ENCODE measurements around the gene IFNGR2. TPM values are rescaled to one million over a fixed set of nuclear protein-coding genes. Genes with fewer than 3 reads are reported as not detected.
"Not testable (repeated sequence)": the region's sequence is repeated elsewhere in the genome, so short reads cannot be mapped to it uniquely, and the experiment has no call there.

IFNGR2 gene
- total RNA-seq, 1 experiment from 2014 or later: 99.0 TPM

DNA sequence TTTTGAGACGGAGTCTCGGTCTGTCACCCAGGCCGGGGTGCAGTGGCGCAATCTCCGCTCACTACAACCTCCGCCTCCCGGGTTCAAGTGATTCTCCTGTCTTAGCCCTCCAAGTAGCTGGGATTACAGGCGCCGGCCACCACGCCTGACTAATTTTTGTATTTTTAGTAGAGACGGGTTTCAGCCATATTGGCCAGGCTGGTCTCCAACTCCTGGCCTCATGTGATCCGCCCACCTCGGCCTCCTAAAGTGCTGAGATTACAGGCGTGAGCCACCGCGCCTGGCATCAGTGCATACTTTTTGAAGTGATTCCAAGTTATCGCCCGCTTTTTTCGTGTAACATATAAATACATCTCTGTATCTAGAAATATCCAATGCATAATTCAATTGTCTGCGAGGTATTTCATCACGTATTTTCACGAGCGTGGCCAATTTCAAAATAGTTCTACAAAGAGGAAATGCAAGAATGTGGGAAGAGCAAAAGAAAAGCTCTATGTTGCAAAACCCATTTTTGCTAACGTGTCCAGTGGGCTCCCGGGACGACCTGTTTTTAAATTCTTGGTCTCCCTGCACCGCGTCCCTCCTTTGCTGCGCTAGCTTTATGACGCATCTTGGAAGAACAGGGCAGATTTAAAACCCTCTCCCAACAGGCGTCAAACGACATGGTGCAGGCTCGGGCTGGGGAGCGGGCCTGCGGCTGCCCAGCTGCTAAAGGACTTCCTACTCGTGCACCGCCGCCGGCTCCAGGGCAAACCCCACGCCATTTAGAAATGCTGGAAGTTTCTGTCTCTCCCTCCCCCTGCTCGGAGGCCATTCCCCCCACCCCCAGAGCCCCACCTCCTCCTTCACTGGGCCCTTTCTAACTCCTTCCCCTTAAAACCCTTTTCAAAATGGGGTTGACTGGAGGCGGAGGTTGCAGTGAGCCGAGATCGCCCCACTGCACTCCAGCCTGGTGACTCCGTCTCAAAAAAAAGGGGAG, 923 bp upstream of the IFNGR2 start:
- DNase-seq (ENCODE audit: low read depth): peak; percentile 75

DNA sequence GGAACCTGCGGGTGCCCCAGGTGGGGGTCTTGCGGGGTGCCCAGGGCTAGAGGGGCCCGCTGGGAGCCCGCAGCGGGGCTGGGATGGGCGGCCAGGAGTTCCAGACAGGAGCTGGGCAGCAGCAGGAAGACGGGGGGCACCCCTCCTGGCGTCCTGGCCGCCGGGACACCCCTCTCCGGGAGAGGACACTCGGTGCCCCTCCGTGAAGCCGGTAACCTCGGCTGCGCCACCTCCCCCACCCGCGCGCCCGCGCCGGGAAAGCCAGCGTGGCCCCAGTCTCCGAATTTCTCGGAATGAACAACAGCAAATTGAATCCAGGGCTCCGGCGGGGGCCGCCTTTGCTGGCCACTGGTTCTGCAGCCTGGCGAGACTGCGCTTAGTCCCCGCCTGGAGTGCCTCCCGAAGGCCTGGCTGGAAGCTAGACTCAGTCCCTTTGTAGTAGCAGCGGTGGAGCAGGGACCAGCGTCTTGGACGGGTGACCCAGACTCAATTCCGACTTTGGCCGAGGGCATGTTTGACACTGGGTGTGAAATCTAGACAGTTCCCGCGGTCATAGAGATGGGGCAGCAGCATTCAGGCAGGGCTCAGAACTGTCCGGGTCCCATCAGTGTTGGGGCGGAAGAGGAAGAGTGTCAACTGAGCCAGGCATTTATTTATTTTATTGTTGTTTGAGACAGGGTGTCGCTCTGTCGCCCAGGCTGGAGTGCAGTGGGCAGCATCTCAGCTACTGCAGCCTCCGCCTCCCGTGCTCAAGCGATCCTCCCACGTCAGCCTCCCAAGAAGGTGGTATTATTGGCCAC, 773 bp downstream of the IFNGR2 start:
- peak; percentile 55 for DNase-seq (ENCODE audit: low read depth)

DNA sequence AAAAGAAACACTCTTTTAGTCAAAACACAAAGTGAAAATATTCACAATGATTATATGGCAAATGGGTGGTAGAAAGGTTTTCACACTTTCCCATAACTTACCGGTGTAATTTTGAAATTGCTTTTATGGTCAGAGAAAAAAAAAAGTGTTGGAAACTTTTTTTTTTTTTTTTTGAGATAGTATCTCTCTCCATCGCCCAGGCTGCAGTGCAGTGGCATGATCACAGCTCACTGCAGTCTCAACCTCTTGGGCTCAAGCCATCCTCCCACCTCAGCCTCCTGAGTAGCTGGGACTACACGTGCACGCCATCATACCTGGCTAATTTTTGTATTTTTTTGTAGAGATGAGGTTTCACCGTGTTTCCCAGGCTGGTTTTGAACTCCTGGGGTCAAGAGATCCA, 3.3 kb downstream of the IFNGR2 start:
- DNase-seq (ENCODE audit: low read depth): no peak

DNA sequence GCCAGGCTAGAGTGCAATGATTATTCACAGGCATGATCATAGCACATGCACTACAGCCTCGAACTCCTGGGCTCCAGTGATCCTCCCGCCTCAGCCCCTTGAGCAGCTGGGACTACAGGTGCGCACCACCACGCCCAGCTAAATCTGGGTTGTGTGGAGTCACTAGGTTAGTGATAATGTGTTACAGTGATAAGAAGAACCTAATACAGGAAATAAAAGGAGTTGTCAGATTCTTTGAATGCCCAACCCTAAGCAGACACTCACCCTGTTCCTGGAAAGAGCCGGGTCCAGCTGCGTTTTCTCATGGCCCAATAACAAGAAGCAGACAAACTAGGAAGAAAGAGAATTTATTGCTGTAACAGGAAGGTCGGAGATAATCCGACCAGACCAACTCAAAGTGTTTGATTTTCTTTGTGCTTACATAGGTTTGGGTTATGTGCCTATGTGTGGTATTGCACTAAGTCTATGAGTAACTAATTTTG, 8.8 kb downstream of the IFNGR2 start:
- DNase-seq (ENCODE audit: low read depth): no peak

DNA sequence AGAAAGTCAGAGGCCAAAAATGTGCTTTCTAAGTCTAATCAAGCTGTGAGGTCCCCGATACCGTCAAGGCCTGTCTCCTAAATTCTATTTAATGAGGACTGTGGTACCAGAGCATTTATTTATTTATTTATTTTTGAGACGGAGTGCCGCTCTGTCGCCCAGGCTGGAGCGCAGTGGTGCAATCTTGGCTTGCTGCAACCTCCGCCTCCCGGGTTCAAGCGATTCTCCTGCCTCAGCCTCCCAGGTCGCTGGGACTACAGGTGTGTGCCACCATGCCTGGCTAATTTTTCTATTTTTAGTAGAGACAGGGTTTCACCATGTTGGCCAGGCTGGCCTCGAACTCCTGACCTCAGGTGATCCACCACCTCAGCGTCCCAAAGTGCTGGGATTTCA, 9.2 kb downstream of the IFNGR2 start:
- DNase-seq (ENCODE audit: low read depth): not testable (repeated sequence)

DNA sequence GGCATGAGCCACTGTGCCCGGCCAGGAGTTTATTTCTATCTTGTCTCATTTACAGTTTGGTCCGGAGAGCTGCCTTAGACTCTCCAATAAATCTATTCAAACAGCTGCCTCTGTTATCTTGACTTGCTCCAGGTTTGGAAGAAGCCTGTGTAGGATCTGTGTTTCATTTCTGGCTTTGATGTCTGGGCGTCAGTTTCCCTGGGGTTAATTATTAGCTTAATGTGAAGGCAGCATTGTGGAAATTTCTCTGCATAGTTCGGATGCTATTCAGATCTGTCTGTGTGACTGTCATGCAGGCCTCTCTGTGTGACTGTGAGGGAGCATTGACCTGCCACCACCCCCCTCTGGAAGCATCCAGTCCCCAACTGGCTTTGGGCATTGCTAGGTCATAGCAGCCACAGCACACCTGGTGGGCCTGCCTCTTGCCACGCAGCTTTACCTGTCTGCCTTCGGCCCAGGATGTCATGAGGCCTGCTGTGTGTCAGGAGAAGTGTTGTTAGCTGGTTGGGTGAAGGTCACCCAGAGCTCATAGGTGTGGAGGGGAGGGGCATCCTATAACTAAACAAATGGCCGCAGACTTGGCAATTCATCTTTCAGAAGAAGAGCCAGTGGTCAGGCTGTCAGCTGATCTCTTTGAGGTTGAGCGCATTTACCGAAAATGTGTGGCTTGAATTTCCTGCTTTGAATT, 9.8 kb downstream of the IFNGR2 start:
- DNase-seq (ENCODE audit: low read depth): no peak

DNA sequence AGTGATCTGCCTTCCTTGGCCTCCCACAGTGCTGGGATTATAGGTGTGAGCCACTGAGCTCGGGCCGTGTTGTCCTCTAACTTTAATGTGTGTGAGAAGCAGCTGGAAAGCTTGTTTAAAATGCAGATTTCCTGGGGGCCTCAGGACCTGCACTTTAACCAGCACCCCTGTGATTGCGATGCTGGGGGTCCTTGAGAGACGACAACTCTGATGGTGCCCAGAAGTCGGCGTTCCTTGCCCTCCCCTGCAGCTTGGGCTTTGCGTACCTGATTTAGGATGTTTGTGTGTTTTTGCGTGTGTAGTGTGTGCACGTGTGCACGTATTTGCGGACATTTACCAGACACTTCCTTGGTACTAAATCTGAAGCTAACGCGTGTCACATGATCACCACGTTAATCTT, 10.9 kb downstream of the IFNGR2 start:
- DNase-seq (ENCODE audit: low read depth): no peak

DNA sequence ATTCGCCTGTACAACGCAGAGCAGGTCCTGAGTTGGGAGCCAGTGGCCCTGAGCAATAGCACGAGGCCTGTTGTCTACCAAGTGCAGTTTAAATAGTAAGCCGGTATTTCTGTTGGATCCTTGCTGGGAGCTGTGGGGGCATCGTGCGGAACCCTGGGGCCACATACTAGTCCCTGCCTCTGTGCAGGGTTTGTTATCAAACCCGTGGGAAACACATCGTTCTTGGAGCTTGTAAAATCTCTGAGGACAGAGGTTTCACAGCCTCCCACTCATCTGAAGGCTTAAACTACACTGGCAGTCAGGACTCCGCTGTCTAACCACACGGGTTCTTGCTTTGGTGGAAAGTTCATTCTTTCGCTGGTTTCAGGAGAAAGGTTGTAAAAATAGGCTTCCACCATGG, 11.7 kb downstream of the IFNGR2 start:
- DNase-seq (ENCODE audit: low read depth): no peak

DNA sequence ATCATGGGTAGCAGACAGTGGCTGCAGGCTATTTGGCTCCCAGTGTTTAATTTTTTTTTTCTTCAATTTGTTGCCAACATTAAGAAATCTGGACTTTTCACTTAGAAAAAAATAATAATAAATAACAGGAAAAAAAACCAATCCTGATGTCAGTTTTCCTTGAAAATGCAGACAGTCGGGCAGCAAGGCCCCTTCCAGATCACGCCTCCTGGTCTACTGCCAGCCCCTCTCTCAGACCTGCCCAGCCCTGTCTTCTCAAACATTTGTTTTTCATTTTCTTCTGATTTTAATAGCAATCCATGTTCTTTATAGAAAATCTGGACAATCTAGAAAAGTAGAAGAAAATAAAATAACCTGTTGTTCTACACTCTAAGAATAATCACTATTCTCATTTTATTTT, 15.5 kb downstream of the IFNGR2 start:
- DNase-seq (ENCODE audit: low read depth): no peak

DNA sequence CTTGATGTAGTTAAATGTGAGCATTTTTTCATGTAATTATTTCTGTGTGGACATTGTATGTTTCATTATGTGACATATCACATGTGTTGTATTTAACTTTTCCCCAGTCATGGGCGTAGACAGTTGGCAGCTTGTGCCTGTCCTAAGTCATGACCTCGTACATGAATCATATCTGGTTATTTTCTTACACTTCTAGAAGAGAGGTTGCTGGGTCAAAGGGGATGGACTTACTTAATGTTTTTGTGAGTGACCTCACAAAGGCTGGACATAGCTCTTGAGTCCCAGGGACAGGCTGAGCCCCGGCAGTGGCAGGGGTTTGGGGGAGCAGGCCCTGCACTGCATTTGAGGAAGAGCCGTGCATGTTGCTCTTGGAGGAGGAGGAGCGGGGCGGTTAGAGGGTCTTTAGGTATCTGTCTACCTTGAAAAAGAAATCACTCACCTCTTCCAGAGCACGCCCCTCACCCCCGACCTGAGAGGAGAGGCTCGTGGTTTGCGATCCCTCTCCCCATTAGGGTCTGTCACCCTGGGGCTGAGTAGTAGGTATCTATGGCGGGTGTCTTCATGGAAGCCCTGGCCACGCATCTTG, 16.4 kb downstream of the IFNGR2 start:
- no peak for DNase-seq (ENCODE audit: low read depth)

DNA sequence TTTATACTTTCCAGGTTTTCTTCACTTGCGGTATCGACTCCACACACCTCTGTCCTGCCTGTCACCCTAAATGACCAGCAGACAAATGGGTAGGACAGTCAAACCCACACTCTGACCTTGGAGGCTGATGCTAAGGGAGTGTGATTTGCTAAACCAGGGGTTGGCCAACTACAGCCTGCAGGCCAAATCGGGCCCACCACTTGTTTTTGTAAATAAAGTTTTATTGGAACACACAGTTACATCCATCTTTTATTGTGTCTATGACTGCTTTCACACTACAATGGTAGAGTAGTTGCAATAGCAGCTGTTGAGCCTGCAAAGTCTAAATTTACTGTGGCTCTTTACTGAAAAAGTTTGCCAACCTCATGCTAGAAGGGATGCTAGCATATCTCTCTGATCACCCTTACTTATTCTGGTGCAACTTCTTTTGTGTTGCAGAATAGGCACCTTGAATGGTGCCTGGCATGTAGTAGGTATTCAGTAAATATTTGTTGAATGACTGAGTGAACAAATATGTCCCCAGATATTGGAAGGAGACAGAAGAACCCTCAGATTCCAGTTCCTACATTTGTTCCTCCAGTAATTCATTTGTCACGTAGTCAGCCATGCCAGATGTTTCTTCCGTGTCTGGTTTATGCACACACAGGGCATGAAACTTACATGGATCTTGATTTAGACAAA, 18.6 kb downstream of the IFNGR2 start:
- DNase-seq (ENCODE audit: low read depth): no peak

DNA sequence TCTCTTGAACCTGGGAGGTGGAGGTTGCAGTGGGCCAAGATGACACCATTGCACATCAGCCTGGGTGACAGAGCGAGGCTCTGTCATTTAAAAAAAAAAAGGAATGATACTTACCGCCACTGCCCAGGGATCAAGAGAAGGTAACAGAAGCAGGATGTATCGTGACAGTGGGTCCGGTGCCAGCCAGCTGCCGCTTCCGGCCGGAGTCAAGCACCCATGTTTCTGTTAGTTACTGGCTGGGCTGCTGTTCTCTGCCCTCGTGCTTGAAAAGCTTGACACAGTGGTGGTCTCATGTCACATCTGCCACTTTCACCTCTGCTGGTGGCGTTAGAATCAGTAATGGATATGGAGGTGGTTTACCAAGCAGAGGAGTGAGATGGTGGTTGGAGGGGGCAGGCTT, 21.0 kb downstream of the IFNGR2 start:
- no peak for DNase-seq (ENCODE audit: low read depth)

DNA sequence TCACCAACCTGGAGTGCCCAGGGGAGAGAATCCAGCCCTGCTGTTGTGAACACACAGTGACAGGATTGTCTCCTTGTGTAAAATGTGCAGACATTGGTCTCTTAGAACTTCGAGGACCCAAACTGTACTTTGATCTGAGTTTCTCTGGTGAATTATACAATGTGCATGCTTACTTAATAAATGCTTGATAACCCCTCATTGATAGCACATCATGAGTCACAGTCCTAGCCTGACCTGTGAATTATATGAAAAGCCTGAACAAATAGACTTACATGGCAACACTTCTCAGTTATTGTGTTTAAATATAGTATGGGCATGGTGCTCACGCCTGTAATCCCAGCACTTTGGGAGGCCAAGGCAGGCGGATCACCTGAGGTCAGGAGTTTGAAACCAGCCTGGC, 22.6 kb downstream of the IFNGR2 start:
- DNase-seq (ENCODE audit: low read depth): no peak

DNA sequence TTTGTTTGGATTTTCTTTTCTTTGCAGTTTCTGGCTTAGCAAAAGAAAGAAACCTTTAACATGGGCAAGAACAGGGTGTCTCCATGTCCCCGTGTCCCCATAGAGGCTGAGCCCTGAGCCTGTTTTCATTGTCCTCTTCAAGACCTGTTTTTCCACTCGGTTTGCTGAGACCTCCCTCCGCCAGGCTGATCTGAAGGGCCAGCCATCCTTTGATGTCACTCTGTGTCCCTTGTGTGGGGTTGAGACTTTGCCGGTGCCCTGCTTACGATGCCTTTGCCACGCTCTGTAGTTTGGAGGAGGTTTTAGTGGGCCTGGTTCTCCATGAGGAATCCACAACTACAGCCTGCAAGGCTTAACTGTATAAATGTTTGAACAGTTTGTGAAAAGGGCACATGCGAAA, 23.8 kb downstream of the IFNGR2 start:
- no peak for DNase-seq (ENCODE audit: low read depth)

DNA sequence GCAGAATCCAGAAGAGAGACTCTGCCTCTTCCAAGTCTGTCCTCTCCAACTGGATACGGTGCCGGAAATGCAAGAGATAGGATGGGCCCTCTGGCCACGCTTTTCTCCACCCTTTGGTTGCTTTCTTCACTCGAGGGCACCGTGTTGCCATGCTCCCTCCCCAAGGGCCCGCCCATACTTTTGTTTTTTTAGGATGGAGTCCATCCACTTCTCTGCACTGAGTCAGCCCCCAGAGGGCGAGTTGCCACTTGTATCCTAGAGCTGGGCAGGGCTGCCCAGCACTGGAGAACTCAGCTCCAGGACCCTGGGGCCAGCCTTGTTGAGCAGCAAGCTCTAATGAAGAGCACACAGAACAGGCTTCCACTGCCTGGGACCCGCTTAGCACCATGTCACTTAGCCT, 25.5 kb downstream of the IFNGR2 start:
- DNase-seq (ENCODE audit: low read depth): peak; percentile 49

DNA sequence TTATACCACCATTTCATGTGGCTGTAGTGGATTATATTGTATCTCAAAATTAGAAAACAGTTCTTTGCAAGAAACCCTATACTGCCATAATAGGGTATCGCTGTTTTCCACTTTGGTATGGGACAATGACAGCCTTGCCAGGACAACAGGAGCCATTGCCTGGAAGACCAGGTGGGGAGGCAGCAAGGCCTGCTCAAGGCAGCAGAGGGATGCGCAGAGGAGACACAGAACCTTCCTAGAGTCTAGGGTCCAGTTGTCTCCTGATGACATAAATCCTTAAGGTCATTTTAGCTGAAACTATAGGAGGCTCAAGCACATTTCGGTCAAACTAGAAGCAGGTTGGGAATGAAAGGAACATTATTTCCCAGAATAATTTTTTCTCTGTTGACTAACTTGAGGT, 27.6 kb downstream of the IFNGR2 start:
- no peak for DNase-seq (ENCODE audit: low read depth)

DNA sequence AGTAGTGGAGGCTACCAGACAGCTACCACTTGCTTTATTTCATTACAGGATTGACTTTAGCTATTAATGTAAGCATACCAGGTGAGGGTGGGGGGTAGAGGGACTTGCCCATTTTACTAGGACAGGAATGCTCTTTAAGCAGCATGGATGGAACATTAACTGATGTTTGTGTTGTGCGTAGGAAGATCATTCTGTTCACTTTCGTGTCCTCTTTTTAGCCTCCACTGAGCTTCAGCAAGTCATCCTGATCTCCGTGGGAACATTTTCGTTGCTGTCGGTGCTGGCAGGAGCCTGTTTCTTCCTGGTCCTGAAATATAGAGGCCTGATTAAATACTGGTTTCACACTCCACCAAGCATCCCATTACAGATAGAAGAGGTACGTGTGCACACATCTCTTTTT, 29.3 kb downstream of the IFNGR2 start:
- DNase-seq (ENCODE audit: low read depth): no peak

DNA sequence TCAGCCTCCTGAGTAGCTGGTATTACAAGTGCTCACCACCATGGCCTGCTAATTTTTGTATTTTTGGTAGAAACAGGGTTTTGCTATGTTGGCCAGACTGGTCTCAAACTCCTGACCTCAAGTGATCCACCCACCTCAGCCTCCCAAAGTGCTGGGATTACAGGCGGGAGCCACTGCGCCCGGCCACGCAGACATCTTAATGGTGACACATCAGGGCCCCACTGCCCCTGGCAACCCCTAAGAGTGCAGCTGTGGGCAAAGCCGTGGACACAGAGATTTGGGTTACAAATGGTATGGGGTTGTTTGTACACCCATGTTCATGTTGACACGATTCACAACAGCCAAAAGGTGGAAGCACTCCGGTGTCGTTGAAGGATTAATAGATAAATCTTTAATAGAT, 29.8 kb downstream of the IFNGR2 start:
- no peak for DNase-seq (ENCODE audit: low read depth)

DNA sequence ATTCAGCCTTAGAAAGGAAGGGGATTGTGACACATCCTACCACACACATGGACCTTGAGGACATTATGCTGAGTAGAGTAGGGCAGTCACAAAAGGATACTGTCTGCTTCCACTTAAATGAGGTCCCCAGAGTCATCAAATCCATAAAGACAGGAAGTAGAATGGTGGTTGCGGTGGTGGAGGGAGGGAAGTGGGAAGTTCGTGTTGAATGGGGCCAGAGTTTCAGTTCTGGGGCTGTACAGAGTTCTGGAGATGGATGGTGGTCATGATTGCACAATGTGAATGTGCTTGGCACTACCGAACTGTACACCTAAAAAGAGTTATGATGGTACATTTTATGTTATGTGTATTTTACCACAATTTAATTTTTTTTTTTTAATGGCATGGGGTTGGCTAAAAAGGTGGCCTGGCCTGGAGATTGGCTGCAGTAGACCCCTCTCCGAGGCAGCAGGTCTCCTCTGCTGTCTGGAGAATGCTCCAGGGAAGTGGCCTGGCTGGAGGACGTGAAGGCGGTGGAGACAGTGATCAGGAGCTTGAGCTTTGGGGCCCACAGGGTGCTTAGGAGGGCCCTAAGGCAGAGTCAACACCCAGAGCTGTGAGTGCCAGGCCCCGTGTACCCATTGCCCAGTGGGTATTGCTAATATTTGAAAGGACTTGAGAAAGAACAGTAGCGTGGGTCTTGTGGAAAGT, 30.4 kb downstream of the IFNGR2 start:
- DNase-seq (ENCODE audit: low read depth): no peak

DNA sequence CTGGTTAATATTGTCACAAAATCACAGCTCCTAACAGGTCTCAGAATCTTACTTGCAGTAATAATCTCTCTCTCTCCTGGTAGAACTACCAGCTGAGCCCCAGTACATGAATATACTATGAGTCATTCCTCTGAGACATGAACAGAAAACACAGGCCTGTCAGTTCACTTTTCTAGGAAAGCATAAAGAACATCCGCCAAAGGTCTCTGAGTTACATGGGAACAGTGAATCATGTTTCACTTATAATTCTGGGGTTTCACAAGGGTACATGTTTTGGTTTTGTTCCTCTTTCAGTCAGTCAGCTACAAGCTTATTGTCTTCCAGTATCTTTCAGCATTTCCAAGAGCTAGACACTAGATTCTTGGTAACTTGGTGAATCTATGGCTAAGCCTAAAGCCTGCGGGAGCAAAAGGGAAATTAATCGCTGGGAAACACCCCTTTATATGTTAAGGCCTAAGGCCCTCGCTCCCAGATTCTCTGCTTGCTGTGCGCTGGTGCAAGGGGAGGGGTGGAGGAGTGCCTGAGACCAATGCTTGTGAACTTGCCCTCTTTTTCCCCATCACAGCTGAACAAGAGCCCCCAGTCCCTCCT, 31.7 kb downstream of the IFNGR2 start:
- DNase-seq (ENCODE audit: low read depth): peak; percentile 74

Measured in Daoy (cell line).